Panc1 (cell line): ENCODE results near the gene NIPAL3. TPM values are rescaled to one million over a fixed set of nuclear protein-coding genes. Genes with fewer than 3 reads are reported as not detected.
"Not testable (repeated sequence)": the region's sequence is repeated elsewhere in the genome, so short reads cannot be mapped to it uniquely, and the experiment has no call there.

ENCODE experiments used
- ATAC-seq: fragments of 200-7000 bp; cut with Tn5 transposase; 2 replicates; pipeline ENCODE4 v1.9.1; 2020; ENCODE audit warnings: mild to moderate bottlenecking, moderate library complexity
- BruUV-seq: library from RNA; stranded (reverse); fragments of 400-500 nt; replicated peaks from 2 replicates; lab custom pipeline; 2021; lab: Mats Ljungman, UMichigan
- CTCF ChIA-PET: fragments of 300-600 bp; sonication (Branson Sonifier 250); formaldehyde crosslinking; loops from one replicate; lab custom pipeline; 2022; ENCODE audit warnings: antibody characterized with exemption; lab: Charles Lee
- POLR2A ChIA-PET: fragments of 300-600 bp; sonication (Branson Sonifier 250); formaldehyde crosslinking; loops from one replicate; lab custom pipeline; 2022; ENCODE audit warnings: antibody characterized with exemption; lab: Charles Lee
- DNase-seq: peaks from one replicate; pipeline ENCODE4 v3.0.0-alpha.2; 2010; ENCODE audit warnings: low read depth, low spot score
- H3K27ac ChIP-seq: 2 replicates; pipeline ENCODE4 v1.5.1; 2011; ENCODE audit warnings: mild to moderate bottlenecking, low read length, inconsistent platforms
- H3K27me3 ChIP-seq: fragments of 200-500 bp; sonication (Bioruptor generic); 2 replicates; pipeline ENCODE4 v1.6.0; 2014; ENCODE audit warnings: low read length, inconsistent platforms; ENCODE audit not compliant: control insufficient read depth, insufficient read depth
- H3K36me3 ChIP-seq: fragments of 200-500 bp; sonication (Bioruptor generic); 2 replicates; pipeline ENCODE4 v1.5.1; 2014; ENCODE audit warnings: inconsistent platforms, mild to moderate bottlenecking, low read length, moderate library complexity; ENCODE audit not compliant: control insufficient read depth, insufficient read depth
- H3K4me1 ChIP-seq: 2 replicates; pipeline ENCODE4 v1.5.1; 2011; ENCODE audit warnings: inconsistent platforms, mild to moderate bottlenecking, low read length, moderate library complexity; ENCODE audit not compliant: control insufficient read depth, insufficient read depth
- H3K4me3 ChIP-seq, 2 experiments: 2 replicates each; pipeline ENCODE4 v1.5.1; 2011 to 2012; ENCODE audit warnings: low read depth in 2 of 2, low read length in 2 of 2, mild to moderate bottlenecking in 2 of 2, inconsistent platforms in 1 of 2, moderate library complexity in 1 of 2
- H3K9me3 ChIP-seq: fragments of 200-500 bp; sonication (Bioruptor generic); 2 replicates; pipeline ENCODE4 v1.5.1; 2014; ENCODE audit warnings: low read depth, mild to moderate bottlenecking, inconsistent platforms, low read length, moderate library complexity; ENCODE audit not compliant: control insufficient read depth, insufficient read depth
- CTCF ChIP-seq: fragments of 450-650 bp; IDR thresholded peaks from 2 replicates; pipeline ENCODE4 v1.5.1; 2017; ENCODE audit warnings: mild to moderate bottlenecking
- POLR2AphosphoS5 ChIP-seq: IDR thresholded peaks from 2 replicates; pipeline ENCODE4 v1.6.1; 2012; ENCODE audit warnings: mild to moderate bottlenecking, low read depth, low read length, moderate library complexity
- REST ChIP-seq, 2 experiments: IDR thresholded peaks; 2 replicates each; pipeline ENCODE4 v1.6.1; 2011 to 2012; ENCODE audit warnings: low read depth in 2 of 2, control low read depth in 1 of 2, low read length in 1 of 2, mild to moderate bottlenecking in 1 of 2, moderate library complexity in 1 of 2; ENCODE audit not compliant: insufficient read depth in 1 of 2
- SIN3A ChIP-seq: IDR thresholded peaks from 2 replicates; pipeline ENCODE4 v1.6.1; 2012; ENCODE audit warnings: low read depth, mild to moderate bottlenecking, low read length, moderate library complexity, borderline replicate concordance; ENCODE audit not compliant: insufficient read depth
- TCF7L2 ChIP-seq: IDR thresholded peaks from 2 replicates; pipeline ENCODE4 v1.6.1; 2011; ENCODE audit warnings: mild to moderate bottlenecking, low read depth, low read length, inconsistent platforms
- in situ Hi-C: cut with HindIII; loops from 2 replicates; pipeline ENCODE4 v1.10.0; 2016; ENCODE audit warnings: low sequenced_read_pairs, low pct_unique_long_range_greater_than_20kb
- intact Hi-C: fragments of 100-400 bp; cut with micrococcal nuclease; formaldehyde crosslinking; loops from one replicate; pipeline ENCODE4 v1.10.0; 2022; ENCODE audit not compliant: unreplicated experiment
- total RNA-seq: library from RNA; stranded (reverse); gene quantifications from one replicate; pipeline ENCODE4 v1.2.1, GENCODE V29; 2021; ENCODE audit not compliant: unreplicated experiment

Gene NIPAL3
- total RNA-seq, 1 experiment from 2014 or later, result 13.6 TPM

- ATAC-seq, result no peak
- no peak overlapping the region for H3K27ac ChIP-seq
- H3K9me3 ChIP-seq, result no peaks in the 10 kb centered on the region
- H3K36me3 ChIP-seq, result no peaks in the 10 kb centered on the region
- in situ Hi-C loops (no loop called here), intact Hi-C loops (no loop called here)
- no peak for DNase-seq
- TF ChIP-seq TCF7L2 (no peak), CTCF (no peak), SIN3A (no peak), REST (IDR thresholded peaks at IDR 0.05; ENCODE audit: insufficient read depth in 1 of 2, low read depth in 2 of 2, low read length in 1 of 2) (no peak), POLR2AphosphoS5 (no peak)
- CTCF ChIA-PET, result no interaction called here
- no peaks in the 10 kb centered on the region for H3K4me1 ChIP-seq
- no peak overlapping the region for H3K4me3 ChIP-seq
- H3K27me3 ChIP-seq, result no peaks in the 10 kb centered on the region
- BruUV-seq, result no TSS peak
- POLR2A ChIA-PET, result no interaction called here
Measured at GRCh38 chr1:24457866-24458265, 42.3 kb downstream of the NIPAL3 start.

DNA sequence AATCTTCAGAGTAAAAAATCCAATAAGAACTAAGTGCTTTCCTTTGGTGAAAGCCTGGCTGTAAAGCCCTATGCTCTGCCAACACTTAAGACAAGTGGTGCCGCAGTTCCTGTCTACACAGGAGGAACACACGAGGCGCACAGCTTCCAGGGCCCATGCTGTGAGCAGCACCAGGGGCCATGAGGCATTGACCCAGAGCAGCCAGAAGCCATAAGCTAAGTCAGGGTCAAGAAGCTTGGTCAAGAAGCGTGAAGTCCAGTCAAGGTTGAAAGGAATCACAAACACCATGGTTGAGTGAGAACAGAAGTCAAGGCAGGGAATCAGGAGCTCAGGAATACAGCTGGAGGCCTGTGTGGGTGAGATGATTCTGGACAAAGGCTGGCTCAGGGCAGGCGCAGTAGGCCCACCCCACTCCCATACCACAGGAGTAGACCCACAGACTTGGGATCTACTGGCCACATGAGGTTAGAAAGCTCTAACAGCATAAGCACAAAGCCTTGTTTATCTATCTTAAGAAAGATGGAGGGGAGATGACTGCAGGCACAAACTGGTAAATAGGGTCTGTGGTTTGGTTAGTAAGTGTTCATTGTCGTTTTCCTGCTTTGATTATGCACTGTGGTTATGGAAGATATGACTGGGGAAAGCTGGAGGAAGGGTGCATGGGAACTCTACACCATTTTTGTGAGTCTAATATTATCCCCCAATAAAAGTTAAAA, 44.1 kb downstream of the NIPAL3 start:
- H3K9me3 ChIP-seq, result no peaks in the 10 kb centered on the region
- BruUV-seq, result no TSS peak
- ChIA-PET POLR2A (no interaction called here), CTCF (no interaction called here)
- no peaks in the 10 kb centered on the region for H3K27me3 ChIP-seq
- no peaks in the 10 kb centered on the region for H3K36me3 ChIP-seq
- no peak overlapping the region for H3K4me3 ChIP-seq
- TF ChIP-seq SIN3A (no peak), TCF7L2 (no peak), REST (IDR thresholded peaks at IDR 0.05; ENCODE audit: insufficient read depth in 1 of 2, low read depth in 2 of 2, low read length in 1 of 2) (no peak), POLR2AphosphoS5 (no peak), CTCF (no peak)
- H3K27ac ChIP-seq, result no peak overlapping the region
- no peak for DNase-seq
- peak; percentile 38; the same call in 1 of the 2 replicates for ATAC-seq
- intact Hi-C loops, result no loop called here
- H3K4me1 ChIP-seq, result peaks cover 2% of the 10 kb centered on the region; the same call in 1 of the 2 replicates
- in situ Hi-C loops, result no loop called here

- DNase-seq, ATAC-seq, H3K4me3 ChIP-seq, H3K27me3 ChIP-seq, H3K4me1 ChIP-seq, H3K36me3 ChIP-seq, POLR2A ChIA-PET, intact Hi-C loops, H3K9me3 ChIP-seq, in situ Hi-C loops, CTCF ChIA-PET, BruUV-seq, H3K27ac ChIP-seq: not testable (repeated sequence)
Measured at GRCh38 chr1:24462128-24462527, 46.5 kb downstream of the NIPAL3 start.
